K562 (cell line): Measurements from ENCODE around the gene C1QL2.

ENCODE experiments used
- CTCF ChIP-seq, 3 experiments: IDR thresholded peaks in 2 of 3; conservative IDR thresholded peaks in 1 of 3; 2 replicates each; pipeline ENCODE4 v1.5.1; 2011 to 2012; ENCODE audit warnings: low read length in 3 of 3, mild to moderate bottlenecking in 3 of 3, control low read depth in 2 of 3, improper control_type of control experiment in 1 of 3, inconsistent platforms in 1 of 3, low read depth in 1 of 3, mixed read lengths in 1 of 3, moderate library complexity in 1 of 3; ENCODE audit not compliant: insufficient read depth in 2 of 3
- EP300 ChIP-seq: IDR thresholded peaks from 2 replicates; pipeline ENCODE4 v1.6.1; 2012; ENCODE audit warnings: low read length, improper control_type of control experiment
- POLR2A ChIP-seq: fragments of 450-650 bp; conservative IDR thresholded peaks from 2 replicates; pipeline ENCODE4 v1.6.1; 2016
- POLR2AphosphoS5 ChIP-seq: IDR thresholded peaks from 2 replicates; pipeline ENCODE4 v1.6.1; 2011; ENCODE audit warnings: mild to moderate bottlenecking, low read depth, low read length, moderate library complexity; ENCODE audit not compliant: control insufficient read depth, insufficient read depth
- RAD21 ChIP-seq, 2 experiments: fragments of 250-450 bp in 1 of 2; fragments of 450-650 bp in 1 of 2; sonication (Bioruptor Pico) in 1 of 2; formaldehyde crosslinking in 1 of 2; IDR thresholded peaks in 1 of 2; conservative IDR thresholded peaks in 1 of 2; 2 replicates each; pipeline versions ENCODE4 v1.4.0 to v1.8.0; 2020 to 2022; ENCODE audit warnings: mild to moderate bottlenecking in 2 of 2, moderate library complexity in 1 of 2
- RCOR1 ChIP-seq, 2 experiments: IDR thresholded peaks; 2 replicates each; pipeline ENCODE4 v1.6.1; 2012; ENCODE audit warnings: low read depth in 2 of 2, low read length in 2 of 2, borderline replicate concordance in 1 of 2, improper control_type of control experiment in 1 of 2
- REST ChIP-seq, 2 experiments: fragments of 450-650 bp; formaldehyde crosslinking in 1 of 2; IDR thresholded peaks; 2 replicates each; pipeline versions ENCODE4 v1.4.0 to v1.6.1; 2014 to 2020; ENCODE audit warnings: mild to moderate bottlenecking in 2 of 2, borderline replicate concordance in 1 of 2, low read depth in 1 of 2
- SIN3A ChIP-seq, 2 experiments: fragments of 150-350 bp in 1 of 2; IDR thresholded peaks; 2 replicates each; pipeline ENCODE4 v1.6.1; 2011 to 2016; ENCODE audit warnings: borderline replicate concordance in 2 of 2, low read depth in 2 of 2, low read length in 2 of 2, mild to moderate bottlenecking in 2 of 2, moderate library complexity in 2 of 2; ENCODE audit not compliant: control insufficient read depth in 1 of 2
- ZNF146 ChIP-seq: IDR thresholded peaks from one replicate; pipeline ENCODE4 v1.6.1; 2018; ENCODE audit warnings: missing compliant biosample characterization; ENCODE audit not compliant: unreplicated experiment
- ZNF512 ChIP-seq: IDR thresholded peaks from 2 replicates; pipeline ENCODE4 v1.6.1; 2016; ENCODE audit warnings: missing genetic modification characterization, missing compliant biosample characterization

GRCh38 chr2:119181791-119182445 is 23.4 kb upstream of the C1QL2 start:
- no peak for TF ChIP-seq ZNF512
- TF ChIP-seq SIN3A (IDR thresholded peaks at IDR 0.05; ENCODE audit: borderline replicate concordance in 2 of 2, control insufficient read depth in 1 of 2, low read depth in 2 of 2, low read length in 2 of 2), result no peak
- TF ChIP-seq ZNF146 (CRISPR knock-in tag), result no peak
- TF ChIP-seq RCOR1 (IDR thresholded peaks at IDR 0.05; ENCODE audit: borderline replicate concordance in 1 of 2, low read depth in 2 of 2, low read length in 2 of 2), result no peak
- TF ChIP-seq RAD21 (CRISPR knock-in tag; conservative IDR thresholded peaks at IDR 0.05 in 1 of 2, IDR thresholded peaks at IDR 0.05 in 1 of 2), result no peak
- no peak for TF ChIP-seq CTCF (IDR thresholded peaks at IDR 0.05 in 2 of 3, conservative IDR thresholded peaks at IDR 0.05 in 1 of 3; ENCODE audit: insufficient read depth in 2 of 3, low read depth in 1 of 3, low read length in 3 of 3)
- TF ChIP-seq EP300, result no peak
- no peak for TF ChIP-seq POLR2AphosphoS5
- no peak for TF ChIP-seq REST (IDR thresholded peaks at IDR 0.05; ENCODE audit: borderline replicate concordance)
- TF ChIP-seq REST (CRISPR knock-in tag; IDR thresholded peaks at IDR 0.05; ENCODE audit: low read depth), result no peak
- TF ChIP-seq POLR2A, result no peak
